HepG2 (cell line): Measurements from ENCODE around the gene VRK2. TPM values are rescaled to one million over a fixed set of nuclear protein-coding genes. Genes with fewer than 3 reads are reported as not detected.
A peak's percentile ranks its signal among the peaks of the same experiment; 100 is the strongest.
"Not testable (repeated sequence)": the region's sequence is repeated elsewhere in the genome, so short reads cannot be mapped to it uniquely, and the experiment has no call there.

Experiments
- ATAC-seq: fragments of 200-7000 bp; cut with Tn5 transposase; 3 replicates; pipeline ENCODE4 v1.9.1; 2020; ENCODE audit warnings: mild to moderate bottlenecking, moderate library complexity
- BruUV-seq: library from RNA; stranded (reverse); fragments of 400-500 nt; replicated peaks from 2 replicates; lab custom pipeline; 2021; lab: Mats Ljungman, UMichigan
- CTCF ChIA-PET: fragments of 300-600 bp; formaldehyde crosslinking; extraction: SDS; loops from one replicate; lab custom pipeline; 2021; ENCODE audit warnings: low total read pairs, inconsistent platforms, low intra/inter-chr PET ratio; lab: Yijun Ruan, JAX
- POLR2A ChIA-PET: fragments of 350-600 bp; sonication (Branson Sonifier 250); formaldehyde crosslinking; loops from one replicate; lab custom pipeline; 2020; ENCODE audit warnings: antibody characterized with exemption, inconsistent platforms; lab: Yijun Ruan, JAX
- DNase-seq: peaks from one replicate; pipeline ENCODE4 v3.0.0-alpha.2; 2015; ENCODE audit warnings: low spot score
- FAIRE-seq: peaks from 3 replicates; lab custom pipeline; 2011; peaks lifted over from hg19 to GRCh38; lab: Jason Lieb, UNC
- H2AFZ ChIP-seq: one replicate; pipeline ENCODE4 v1.6.1; 2011; ENCODE audit warnings: low read length, inconsistent platforms
- H3K27ac ChIP-seq: fragments of 300-600 bp; 3 replicates; pipeline ENCODE4 v1.8.0; 2011; ENCODE audit warnings: mixed run types, mild to moderate bottlenecking, mixed read lengths, low read length, inconsistent platforms; ENCODE audit not compliant: insufficient read depth; ENCODE audit errors: extremely low read length
- H3K27me3 ChIP-seq, 2 experiments: fragments of 200-600 bp in 1 of 2; 2 replicates in 1 of 2; 3 replicates in 1 of 2; pipeline versions ENCODE4 v1.6.0 to v1.8.0; 2011; ENCODE audit warnings: low read length in 2 of 2, mild to moderate bottlenecking in 2 of 2, moderate library complexity in 2 of 2, inconsistent platforms in 1 of 2; ENCODE audit not compliant: insufficient read depth in 2 of 2, control insufficient read depth in 1 of 2
- H3K36me3 ChIP-seq, 2 experiments: fragments of 200-600 bp in 1 of 2; replicated peaks in 1 of 2; 2 replicates in 1 of 2; 3 replicates in 1 of 2; pipeline versions ENCODE4 v1.5.1 to v1.8.0; 2011; ENCODE audit warnings: low read length in 2 of 2, inconsistent platforms in 1 of 2; ENCODE audit not compliant: insufficient read depth in 2 of 2, control insufficient read depth in 1 of 2
- H3K4me1 ChIP-seq: 2 replicates; pipeline ENCODE4 v1.5.1; 2012; ENCODE audit warnings: low read length, inconsistent platforms; ENCODE audit not compliant: insufficient read depth
- H3K4me2 ChIP-seq: 2 replicates; pipeline ENCODE4 v1.6.0; 2011; ENCODE audit warnings: low read depth, low read length, inconsistent platforms
- H3K4me3 ChIP-seq, 3 experiments: fragments of 200-600 bp in 1 of 3; sonication (generic), shearing (Covaris generic) in 1 of 3; replicated peaks in 1 of 3; 2 replicates each; pipeline ENCODE4 v1.5.1; 2011 to 2016; ENCODE audit warnings: low read length in 3 of 3, inconsistent platforms in 2 of 3, low read depth in 2 of 3, mild to moderate bottlenecking in 2 of 3, control low read depth in 1 of 3, mixed read lengths in 1 of 3; ENCODE audit not compliant: insufficient read depth in 1 of 3
- H3K79me2 ChIP-seq: one replicate; pipeline ENCODE4 v1.6.1; 2011; ENCODE audit warnings: low read length, inconsistent platforms; ENCODE audit not compliant: insufficient read depth
- H3K9ac ChIP-seq: 2 replicates; pipeline ENCODE4 v1.6.0; 2011; ENCODE audit warnings: mild to moderate bottlenecking, low read depth, low read length, inconsistent platforms; ENCODE audit not compliant: insufficient read depth
- H3K9me3 ChIP-seq: 2 replicates; pipeline ENCODE4 v1.5.1; 2012; ENCODE audit warnings: mild to moderate bottlenecking, low read length
- H4K20me1 ChIP-seq: 2 replicates; pipeline ENCODE4 v1.6.0; 2011; ENCODE audit warnings: inconsistent platforms, mild to moderate bottlenecking, low read length, moderate library complexity; ENCODE audit not compliant: insufficient read depth
- FOSL2 ChIP-seq: sonication (generic); formaldehyde crosslinking; IDR thresholded peaks from 2 replicates; pipeline ENCODE4 v1.4.0; 2020; ENCODE audit warnings: missing genetic modification reagents
- YY1 ChIP-seq: IDR thresholded peaks from 2 replicates; pipeline ENCODE4 v1.6.1; 2011; ENCODE audit warnings: low read length, low read depth, moderate library complexity, mild to moderate bottlenecking; ENCODE audit not compliant: insufficient read depth, insufficient replicate concordance
- ZNF350 ChIP-seq: sonication (generic); formaldehyde crosslinking; IDR thresholded peaks from 2 replicates; pipeline ENCODE4 v1.4.0; 2020; ENCODE audit warnings: mild to moderate bottlenecking, low read depth, missing genetic modification reagents, borderline replicate concordance
- WGBS: methylation state at CpG from one replicate; pipeline ENCODE4 v1.1.6; 2017; ENCODE audit warnings: low lambda C conversion rate; 5-methylcytosine and 5-hydroxymethylcytosine counted together
- in situ Hi-C: cut with HindIII; loops from 2 replicates; pipeline ENCODE4 v1.10.0; 2017; ENCODE audit warnings: low pct_unique_long_range_greater_than_20kb; ENCODE audit not compliant: extremely low pct_ligation_motif_present
- intact Hi-C: fragments of 100-400 bp; cut with micrococcal nuclease; formaldehyde crosslinking; loops from one replicate; pipeline ENCODE4 v1.10.0; 2022; ENCODE audit not compliant: unreplicated experiment
- polyA plus RNA-seq, 8 experiments: library from polyadenylated mRNA; depleted of rRNA in 3 of 8; stranded (reverse) in 7 of 8; unstranded in 1 of 8; fragments of >200 nt; fragmentation: Illumina TruSeq in 4 of 8; extraction: Trizol in 4 of 8; gene quantifications; 2 replicates each; pipeline versions ENCODE4 v1.2.1 to v1.2.3, GENCODE V29; 2011 to 2016; ENCODE audit warnings: low read depth in 4 of 8, missing spikeins in 1 of 8, mixed read lengths in 1 of 8; ENCODE audit not compliant: insufficient read depth in 1 of 8
- total RNA-seq, 5 experiments: library from RNA; depleted of rRNA; stranded (reverse); fragments of >200 nt; fragmentation: Illumina TruSeq; extraction: Trizol; gene quantifications; 2 replicates each; pipeline ENCODE4 v1.2.3, GENCODE V29; 2016; ENCODE audit warnings: low read depth in 1 of 5
- TF ChIP-seq, protein P1 (sequence below): IDR thresholded peaks from 2 replicates; pipeline ENCODE4 v1.4.0; 2020; ENCODE audit warnings: mild to moderate bottlenecking, missing genetic modification reagents
- TF ChIP-seq, protein P2 (sequence below): IDR thresholded peaks from 2 replicates; pipeline ENCODE4 v1.6.1; 2016; ENCODE audit warnings: low read depth
- TF ChIP-seq, protein P3 (sequence below): sonication (generic); formaldehyde crosslinking; IDR thresholded peaks from 2 replicates; pipeline ENCODE4 v1.5.1; 2020; ENCODE audit warnings: mild to moderate bottlenecking, moderate library complexity, missing genetic modification reagents
- TF ChIP-seq, protein P4 (sequence below): sonication (generic); formaldehyde crosslinking; IDR thresholded peaks from 2 replicates; pipeline ENCODE4 v1.4.0; 2020; ENCODE audit warnings: missing genetic modification reagents
- TF ChIP-seq, protein P5 (sequence below): sonication (generic); formaldehyde crosslinking; IDR thresholded peaks from 2 replicates; pipeline ENCODE4 v1.4.0; 2020; ENCODE audit warnings: missing genetic modification reagents, mild to moderate bottlenecking, borderline replicate concordance
- TF ChIP-seq, protein P6 (sequence below): sonication (generic); formaldehyde crosslinking; IDR thresholded peaks from 2 replicates; pipeline ENCODE4 v1.8.1; 2023; ENCODE audit warnings: mild to moderate bottlenecking, missing genetic modification reagents

VRK2 gene
- total and polyA plus RNA-seq, 2 of the 13 experiments (the other 11 are each of a cell fraction or from before 2014, with no cell fraction given) = 13.3 to 29.1 TPM

DNA sequence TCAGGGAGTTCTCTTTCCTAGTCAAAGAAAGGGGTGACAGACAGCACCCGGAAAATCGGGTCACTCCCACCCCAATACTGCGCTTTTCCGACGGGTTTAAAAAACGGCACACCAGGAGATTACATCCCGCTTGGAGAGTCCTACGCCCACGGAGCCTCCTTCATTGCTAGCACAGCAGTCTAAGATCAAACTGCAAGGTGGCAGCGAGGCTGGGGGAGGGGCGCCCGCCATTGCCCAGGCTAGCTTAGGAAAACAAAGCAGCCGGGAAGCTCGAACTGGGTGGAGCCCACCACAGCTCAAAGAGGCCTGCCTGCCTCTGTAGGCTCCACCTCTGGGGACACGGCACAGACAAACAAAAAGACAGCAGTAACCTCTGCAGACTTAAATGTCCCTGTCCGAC lies 125.2 kb downstream of the VRK2 start:
- H3K9ac ChIP-seq, H3K27ac ChIP-seq, intact Hi-C loops, BruUV-seq, in situ Hi-C loops, H2AFZ ChIP-seq, H3K36me3 ChIP-seq, H3K9me3 ChIP-seq, H3K79me2 ChIP-seq, H3K27me3 ChIP-seq, H3K4me3 ChIP-seq, CTCF ChIA-PET, FAIRE-seq, H4K20me1 ChIP-seq: not testable (repeated sequence)
- POLR2A ChIA-PET = interaction anchor here (1.1 kb wide), 1 partner anchor 69 kb away, joined by 3 read pairs; the partner anchor contains the start of gene FANCL
- ATAC-seq = peak; percentile 34; the same call in 2 of the 3 replicates
- WGBS = 63% methylated on average over 15 of the region's 16 CpGs
- Histone ChIP-seq H3K4me2 (peak overlapping the region; percentile 20; the same call in 1 of the 2 replicates), H3K4me1 (peaks cover 31% of the 10 kb centered on the region)
- DNase-seq = peak; percentile 13
- TF ChIP-seq, protein P1, sequence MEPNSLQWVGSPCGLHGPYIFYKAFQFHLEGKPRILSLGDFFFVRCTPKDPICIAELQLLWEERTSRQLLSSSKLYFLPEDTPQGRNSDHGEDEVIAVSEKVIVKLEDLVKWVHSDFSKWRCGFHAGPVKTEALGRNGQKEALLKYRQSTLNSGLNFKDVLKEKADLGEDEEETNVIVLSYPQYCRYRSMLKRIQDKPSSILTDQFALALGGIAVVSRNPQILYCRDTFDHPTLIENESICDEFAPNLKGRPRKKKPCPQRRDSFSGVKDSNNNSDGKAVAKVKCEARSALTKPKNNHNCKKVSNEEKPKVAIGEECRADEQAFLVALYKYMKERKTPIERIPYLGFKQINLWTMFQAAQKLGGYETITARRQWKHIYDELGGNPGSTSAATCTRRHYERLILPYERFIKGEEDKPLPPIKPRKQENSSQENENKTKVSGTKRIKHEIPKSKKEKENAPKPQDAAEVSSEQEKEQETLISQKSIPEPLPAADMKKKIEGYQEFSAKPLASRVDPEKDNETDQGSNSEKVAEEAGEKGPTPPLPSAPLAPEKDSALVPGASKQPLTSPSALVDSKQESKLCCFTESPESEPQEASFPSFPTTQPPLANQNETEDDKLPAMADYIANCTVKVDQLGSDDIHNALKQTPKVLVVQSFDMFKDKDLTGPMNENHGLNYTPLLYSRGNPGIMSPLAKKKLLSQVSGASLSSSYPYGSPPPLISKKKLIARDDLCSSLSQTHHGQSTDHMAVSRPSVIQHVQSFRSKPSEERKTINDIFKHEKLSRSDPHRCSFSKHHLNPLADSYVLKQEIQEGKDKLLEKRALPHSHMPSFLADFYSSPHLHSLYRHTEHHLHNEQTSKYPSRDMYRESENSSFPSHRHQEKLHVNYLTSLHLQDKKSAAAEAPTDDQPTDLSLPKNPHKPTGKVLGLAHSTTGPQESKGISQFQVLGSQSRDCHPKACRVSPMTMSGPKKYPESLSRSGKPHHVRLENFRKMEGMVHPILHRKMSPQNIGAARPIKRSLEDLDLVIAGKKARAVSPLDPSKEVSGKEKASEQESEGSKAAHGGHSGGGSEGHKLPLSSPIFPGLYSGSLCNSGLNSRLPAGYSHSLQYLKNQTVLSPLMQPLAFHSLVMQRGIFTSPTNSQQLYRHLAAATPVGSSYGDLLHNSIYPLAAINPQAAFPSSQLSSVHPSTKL = peak; percentile 79
- TF ChIP-seq, protein P2, sequence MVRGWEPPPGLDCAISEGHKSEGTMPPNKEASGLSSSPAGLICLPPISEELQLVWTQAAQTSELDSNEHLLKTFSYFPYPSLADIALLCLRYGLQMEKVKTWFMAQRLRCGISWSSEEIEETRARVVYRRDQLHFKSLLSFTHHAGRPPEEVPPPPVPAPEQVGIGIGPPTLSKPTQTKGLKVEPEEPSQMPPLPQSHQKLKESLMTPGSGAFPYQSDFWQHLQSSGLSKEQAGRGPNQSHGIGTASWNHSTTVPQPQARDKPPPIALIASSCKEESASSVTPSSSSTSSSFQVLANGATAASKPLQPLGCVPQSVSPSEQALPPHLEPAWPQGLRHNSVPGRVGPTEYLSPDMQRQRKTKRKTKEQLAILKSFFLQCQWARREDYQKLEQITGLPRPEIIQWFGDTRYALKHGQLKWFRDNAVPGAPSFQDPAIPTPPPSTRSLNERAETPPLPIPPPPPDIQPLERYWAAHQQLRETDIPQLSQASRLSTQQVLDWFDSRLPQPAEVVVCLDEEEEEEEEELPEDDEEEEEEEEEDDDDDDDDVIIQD = peak; percentile 38; the same call in 1 of the 2 replicates
- TF ChIP-seq YY1 (peak; percentile 20), ZNF350 (CRISPR knock-in tag) (peak; percentile 48; the same call in 1 of the 2 replicates), FOSL2 (CRISPR knock-in tag) (peak; percentile 17; the same call in 1 of the 2 replicates)
- TF ChIP-seq, protein P3, sequence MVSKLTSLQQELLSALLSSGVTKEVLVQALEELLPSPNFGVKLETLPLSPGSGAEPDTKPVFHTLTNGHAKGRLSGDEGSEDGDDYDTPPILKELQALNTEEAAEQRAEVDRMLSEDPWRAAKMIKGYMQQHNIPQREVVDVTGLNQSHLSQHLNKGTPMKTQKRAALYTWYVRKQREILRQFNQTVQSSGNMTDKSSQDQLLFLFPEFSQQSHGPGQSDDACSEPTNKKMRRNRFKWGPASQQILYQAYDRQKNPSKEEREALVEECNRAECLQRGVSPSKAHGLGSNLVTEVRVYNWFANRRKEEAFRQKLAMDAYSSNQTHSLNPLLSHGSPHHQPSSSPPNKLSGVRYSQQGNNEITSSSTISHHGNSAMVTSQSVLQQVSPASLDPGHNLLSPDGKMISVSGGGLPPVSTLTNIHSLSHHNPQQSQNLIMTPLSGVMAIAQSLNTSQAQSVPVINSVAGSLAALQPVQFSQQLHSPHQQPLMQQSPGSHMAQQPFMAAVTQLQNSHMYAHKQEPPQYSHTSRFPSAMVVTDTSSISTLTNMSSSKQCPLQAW (CRISPR knock-in tag) = peak; percentile 24; the same call in 1 of the 2 replicates
- TF ChIP-seq, protein P4, sequence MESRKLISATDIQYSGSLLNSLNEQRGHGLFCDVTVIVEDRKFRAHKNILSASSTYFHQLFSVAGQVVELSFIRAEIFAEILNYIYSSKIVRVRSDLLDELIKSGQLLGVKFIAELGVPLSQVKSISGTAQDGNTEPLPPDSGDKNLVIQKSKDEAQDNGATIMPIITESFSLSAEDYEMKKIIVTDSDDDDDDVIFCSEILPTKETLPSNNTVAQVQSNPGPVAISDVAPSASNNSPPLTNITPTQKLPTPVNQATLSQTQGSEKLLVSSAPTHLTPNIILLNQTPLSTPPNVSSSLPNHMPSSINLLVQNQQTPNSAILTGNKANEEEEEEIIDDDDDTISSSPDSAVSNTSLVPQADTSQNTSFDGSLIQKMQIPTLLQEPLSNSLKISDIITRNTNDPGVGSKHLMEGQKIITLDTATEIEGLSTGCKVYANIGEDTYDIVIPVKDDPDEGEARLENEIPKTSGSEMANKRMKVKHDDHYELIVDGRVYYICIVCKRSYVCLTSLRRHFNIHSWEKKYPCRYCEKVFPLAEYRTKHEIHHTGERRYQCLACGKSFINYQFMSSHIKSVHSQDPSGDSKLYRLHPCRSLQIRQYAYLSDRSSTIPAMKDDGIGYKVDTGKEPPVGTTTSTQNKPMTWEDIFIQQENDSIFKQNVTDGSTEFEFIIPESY = peak; percentile 92
- TF ChIP-seq, protein P5, sequence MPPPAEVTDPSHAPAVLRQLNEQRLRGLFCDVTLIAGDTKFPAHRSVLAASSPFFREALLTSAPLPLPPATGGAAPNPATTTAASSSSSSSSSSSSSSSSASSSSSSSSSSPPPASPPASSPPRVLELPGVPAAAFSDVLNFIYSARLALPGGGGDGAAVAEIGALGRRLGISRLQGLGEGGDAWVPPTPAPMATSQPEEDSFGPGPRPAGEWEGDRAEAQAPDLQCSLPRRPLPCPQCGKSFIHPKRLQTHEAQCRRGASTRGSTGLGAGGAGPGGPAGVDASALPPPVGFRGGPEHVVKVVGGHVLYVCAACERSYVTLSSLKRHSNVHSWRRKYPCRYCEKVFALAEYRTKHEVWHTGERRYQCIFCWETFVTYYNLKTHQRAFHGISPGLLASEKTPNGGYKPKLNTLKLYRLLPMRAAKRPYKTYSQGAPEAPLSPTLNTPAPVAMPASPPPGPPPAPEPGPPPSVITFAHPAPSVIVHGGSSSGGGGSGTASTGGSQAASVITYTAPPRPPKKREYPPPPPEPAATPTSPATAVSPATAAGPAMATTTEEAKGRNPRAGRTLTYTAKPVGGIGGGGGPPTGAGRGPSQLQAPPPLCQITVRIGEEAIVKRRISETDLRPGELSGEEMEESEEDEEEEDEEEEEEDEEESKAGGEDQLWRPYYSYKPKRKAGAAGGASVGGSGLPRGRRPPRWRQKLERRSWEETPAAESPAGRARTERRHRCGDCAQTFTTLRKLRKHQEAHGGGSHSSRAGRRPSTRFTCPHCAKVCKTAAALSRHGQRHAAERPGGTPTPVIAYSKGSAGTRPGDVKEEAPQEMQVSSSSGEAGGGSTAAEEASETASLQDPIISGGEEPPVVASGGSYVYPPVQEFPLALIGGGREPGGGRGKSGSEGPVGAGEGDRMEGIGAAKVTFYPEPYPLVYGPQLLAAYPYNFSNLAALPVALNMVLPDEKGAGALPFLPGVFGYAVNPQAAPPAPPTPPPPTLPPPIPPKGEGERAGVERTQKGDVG (CRISPR knock-in tag) = peak; percentile 39; the same call in 1 of the 2 replicates
- TF ChIP-seq, protein P6, sequence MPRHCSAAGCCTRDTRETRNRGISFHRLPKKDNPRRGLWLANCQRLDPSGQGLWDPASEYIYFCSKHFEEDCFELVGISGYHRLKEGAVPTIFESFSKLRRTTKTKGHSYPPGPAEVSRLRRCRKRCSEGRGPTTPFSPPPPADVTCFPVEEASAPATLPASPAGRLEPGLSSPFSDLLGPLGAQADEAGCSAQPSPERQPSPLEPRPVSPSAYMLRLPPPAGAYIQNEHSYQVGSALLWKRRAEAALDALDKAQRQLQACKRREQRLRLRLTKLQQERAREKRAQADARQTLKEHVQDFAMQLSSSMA = 0 out of 2 replicates have a peak, but pooled peaks have one; percentile 26
